ENCODE data around the gene C8G.

The C8G gene

DNA sequence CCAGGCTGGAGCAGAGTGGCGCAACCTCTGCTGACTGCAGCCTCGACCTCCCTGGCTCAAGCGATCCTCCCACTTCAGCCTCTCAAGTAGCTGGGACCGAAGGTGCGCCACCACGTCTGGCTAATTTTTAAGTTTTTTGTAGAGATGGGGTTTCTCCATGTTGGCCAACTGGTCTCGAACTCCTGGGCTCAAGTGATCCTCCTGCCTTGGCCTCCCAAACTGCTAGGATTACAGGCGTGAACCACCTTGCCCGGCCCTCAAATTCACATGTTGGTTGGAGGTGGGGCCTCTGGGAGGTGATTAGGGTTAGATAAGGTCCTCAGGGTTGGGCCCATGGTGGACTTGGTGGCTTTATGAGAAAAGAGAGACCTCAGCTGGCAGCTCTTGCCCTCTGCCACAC, 17.1 kb downstream of the C8G start:
- no peaks in the 10 kb centered on the region for H3K27me3 ChIP-seq (ENCODE audit: insufficient read depth, low read length)
- no peaks in the 10 kb centered on the region for H3K36me3 ChIP-seq (ENCODE audit: insufficient read depth, low read length)
- H3K4me3 ChIP-seq (ENCODE audit: low read depth, low read length) = no peak overlapping the region
- H3K79me2 ChIP-seq (ENCODE audit: control insufficient read depth, insufficient read depth, low read length, unreplicated experiment) = no peaks in the 10 kb centered on the region
- H2AFZ ChIP-seq (ENCODE audit: low read length, unreplicated experiment) = no peak overlapping the region
- H3K27ac ChIP-seq (ENCODE audit: low read depth, low read length) = no peak overlapping the region
- H3K4me1 ChIP-seq (ENCODE audit: control insufficient read depth, insufficient read depth, low read length, unreplicated experiment) = peaks cover 5% of the 10 kb centered on the region

DNA sequence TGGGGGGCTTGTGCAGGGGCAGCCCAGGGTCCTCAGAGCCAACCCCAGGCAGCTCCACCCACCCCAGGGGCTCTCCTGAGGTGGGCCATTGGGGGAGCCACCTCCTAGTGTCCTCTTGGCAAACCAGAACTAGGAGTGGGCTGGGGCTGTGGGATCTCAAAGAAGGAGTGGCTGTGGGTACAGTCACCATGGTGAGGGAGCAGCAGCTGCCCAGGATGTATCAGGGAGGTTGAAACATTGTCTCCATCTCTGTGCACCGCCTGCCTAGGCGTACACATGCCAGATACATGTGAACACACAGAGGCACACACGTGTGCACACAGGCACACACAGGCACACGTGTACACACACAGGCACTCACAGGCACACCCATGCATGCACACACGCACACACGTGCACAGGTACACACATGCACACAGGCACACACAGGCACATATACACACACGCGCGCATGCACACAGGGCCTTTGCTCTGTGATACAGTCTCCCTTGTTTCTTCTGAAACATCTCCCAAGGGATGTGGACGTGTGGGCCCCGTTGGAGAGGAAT, 17.7 kb downstream of the C8G start:
- H3K27ac ChIP-seq (ENCODE audit: low read depth, low read length) = no peak overlapping the region
- no peaks in the 10 kb centered on the region for H3K27me3 ChIP-seq (ENCODE audit: insufficient read depth, low read length)
- H2AFZ ChIP-seq (ENCODE audit: low read length, unreplicated experiment) = no peak overlapping the region
- H3K36me3 ChIP-seq (ENCODE audit: insufficient read depth, low read length) = no peaks in the 10 kb centered on the region
- peaks cover 5% of the 10 kb centered on the region for H3K4me1 ChIP-seq (ENCODE audit: control insufficient read depth, insufficient read depth, low read length, unreplicated experiment)
- H3K79me2 ChIP-seq (ENCODE audit: control insufficient read depth, insufficient read depth, low read length, unreplicated experiment) = no peaks in the 10 kb centered on the region
- no peak overlapping the region for H3K4me3 ChIP-seq (ENCODE audit: low read depth, low read length)

DNA sequence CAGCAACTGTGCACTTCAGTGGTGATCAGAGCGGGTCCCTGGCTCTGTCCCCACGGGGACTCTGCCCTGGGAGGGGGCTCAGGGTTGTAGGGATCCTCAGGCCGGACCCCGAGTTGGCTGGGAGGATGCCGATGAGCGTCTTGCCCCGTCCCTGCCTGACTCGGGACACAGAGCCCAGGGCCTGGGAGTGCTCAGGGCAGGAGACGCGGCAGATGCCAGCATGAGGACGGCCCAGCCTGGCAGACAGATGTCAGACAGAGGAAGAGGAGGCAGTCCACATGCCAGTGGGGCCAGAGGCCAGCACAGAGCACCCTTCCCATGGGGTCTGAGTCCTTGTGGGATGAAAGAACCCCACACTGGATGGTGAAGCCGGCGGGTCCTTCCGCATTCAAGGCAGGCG, 18.3 kb downstream of the C8G start:
- no peaks in the 10 kb centered on the region for H3K27me3 ChIP-seq (ENCODE audit: insufficient read depth, low read length)
- H3K4me1 ChIP-seq (ENCODE audit: control insufficient read depth, insufficient read depth, low read length, unreplicated experiment) = peaks cover 5% of the 10 kb centered on the region
- H3K27ac ChIP-seq (ENCODE audit: low read depth, low read length) = no peak overlapping the region
- H3K4me3 ChIP-seq (ENCODE audit: low read depth, low read length) = no peak overlapping the region
- H2AFZ ChIP-seq (ENCODE audit: low read length, unreplicated experiment) = no peak overlapping the region
- H3K36me3 ChIP-seq (ENCODE audit: insufficient read depth, low read length) = no peaks in the 10 kb centered on the region
- no peaks in the 10 kb centered on the region for H3K79me2 ChIP-seq (ENCODE audit: control insufficient read depth, insufficient read depth, low read length, unreplicated experiment)

DNA sequence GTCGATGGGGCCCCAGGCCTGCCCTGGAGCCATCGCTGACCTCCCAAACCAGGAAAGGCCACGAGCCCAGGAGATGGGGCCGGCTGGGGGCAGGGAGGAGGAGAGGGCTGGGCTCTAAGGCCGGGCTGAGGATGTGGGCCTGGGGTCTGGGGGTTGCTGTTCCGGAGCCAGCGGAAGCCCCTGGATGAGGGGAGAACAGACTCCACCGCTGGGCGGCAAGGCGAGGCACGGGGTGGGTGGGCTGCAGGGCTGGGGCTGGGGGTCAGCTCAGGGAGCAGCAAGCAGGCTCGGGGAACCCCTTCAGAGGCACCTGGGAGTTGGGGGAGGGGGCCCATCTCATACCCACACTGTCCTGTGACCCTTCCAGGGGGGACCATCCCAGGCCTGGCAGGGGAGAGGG, 18.7 kb downstream of the C8G start:
- Histone ChIP-seq H3K36me3 (ENCODE audit: insufficient read depth, low read length) (no peaks in the 10 kb centered on the region), H3K4me1 (ENCODE audit: control insufficient read depth, insufficient read depth, low read length, unreplicated experiment) (peaks cover 5% of the 10 kb centered on the region), H3K79me2 (ENCODE audit: control insufficient read depth, insufficient read depth, low read length, unreplicated experiment) (no peaks in the 10 kb centered on the region), H3K27ac (ENCODE audit: low read depth, low read length) (no peak overlapping the region), H3K27me3 (ENCODE audit: insufficient read depth, low read length) (no peaks in the 10 kb centered on the region), H3K4me3 (ENCODE audit: low read depth, low read length) (no peak overlapping the region), H2AFZ (ENCODE audit: low read length, unreplicated experiment) (no peak overlapping the region)

DNA sequence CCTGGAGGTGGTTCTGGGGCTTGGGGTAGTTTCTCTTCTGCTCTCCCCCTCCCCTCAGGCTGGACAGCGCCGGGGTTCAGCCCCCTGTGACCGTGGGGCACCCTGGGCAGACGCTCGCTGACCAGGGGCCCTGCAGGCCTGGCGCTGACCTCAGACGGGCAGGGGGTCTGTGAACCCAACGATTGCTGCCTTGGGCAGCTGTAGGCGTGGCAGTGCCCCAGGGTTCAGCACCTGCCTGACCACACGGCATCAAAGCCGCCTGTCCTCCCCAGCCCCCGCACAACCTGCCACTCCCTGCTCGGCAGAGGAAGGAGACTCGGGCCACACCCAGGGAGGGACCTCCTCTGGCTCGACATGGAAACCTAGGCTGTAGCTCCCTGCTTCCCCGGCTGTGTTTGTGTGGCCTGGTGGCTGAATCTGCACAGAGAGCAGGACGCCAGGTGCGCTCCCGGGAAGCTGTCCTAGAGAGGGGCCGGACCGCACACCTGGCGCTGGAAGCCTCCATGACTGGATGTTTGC, 19.2 kb downstream of the C8G start:
- Histone ChIP-seq H3K4me3 (ENCODE audit: low read depth, low read length) (no peak overlapping the region), H3K27me3 (ENCODE audit: insufficient read depth, low read length) (no peaks in the 10 kb centered on the region), H3K27ac (ENCODE audit: low read depth, low read length) (no peak overlapping the region), H3K4me1 (ENCODE audit: control insufficient read depth, insufficient read depth, low read length, unreplicated experiment) (peaks cover 5% of the 10 kb centered on the region), H2AFZ (ENCODE audit: low read length, unreplicated experiment) (no peak overlapping the region), H3K36me3 (ENCODE audit: insufficient read depth, low read length) (no peaks in the 10 kb centered on the region), H3K79me2 (ENCODE audit: control insufficient read depth, insufficient read depth, low read length, unreplicated experiment) (no peaks in the 10 kb centered on the region)

DNA sequence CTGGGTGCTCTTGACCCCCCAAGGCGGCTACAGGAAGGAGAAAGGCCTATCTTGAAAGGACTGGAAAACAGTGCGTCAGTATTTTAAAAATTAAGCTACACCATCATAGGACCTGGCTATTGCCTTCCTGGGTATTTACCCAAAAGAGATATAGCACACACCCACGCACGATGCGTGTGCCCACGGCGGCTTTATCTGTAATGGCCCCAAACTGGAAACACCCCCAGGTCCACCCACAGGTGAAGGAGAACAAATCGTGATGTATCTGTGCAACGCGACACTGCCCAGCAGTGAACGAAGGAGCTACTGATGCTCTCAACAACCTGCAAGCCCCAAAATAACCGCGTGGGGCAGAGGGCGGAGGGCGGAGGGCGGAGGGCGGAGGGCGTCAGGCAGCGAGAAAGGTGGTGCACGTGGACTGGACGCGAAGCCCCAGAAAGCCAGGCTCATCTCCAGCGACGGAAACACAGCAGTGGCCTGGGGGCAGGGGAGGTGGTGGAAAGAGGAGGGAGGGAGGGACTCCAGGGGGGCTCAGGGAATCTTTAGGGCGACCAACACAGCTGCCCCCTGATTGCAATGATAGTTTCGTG, 19.9 kb downstream of the C8G start:
- Histone ChIP-seq H3K79me2 (ENCODE audit: control insufficient read depth, insufficient read depth, low read length, unreplicated experiment) (no peaks in the 10 kb centered on the region), H3K27me3 (ENCODE audit: insufficient read depth, low read length) (no peaks in the 10 kb centered on the region), H3K4me3 (ENCODE audit: low read depth, low read length) (no peak overlapping the region), H3K36me3 (ENCODE audit: insufficient read depth, low read length) (no peaks in the 10 kb centered on the region), H2AFZ (ENCODE audit: low read length, unreplicated experiment) (no peak overlapping the region), H3K4me1 (ENCODE audit: control insufficient read depth, insufficient read depth, low read length, unreplicated experiment) (peaks cover 5% of the 10 kb centered on the region), H3K27ac (ENCODE audit: low read depth, low read length) (no peak overlapping the region)

DNA sequence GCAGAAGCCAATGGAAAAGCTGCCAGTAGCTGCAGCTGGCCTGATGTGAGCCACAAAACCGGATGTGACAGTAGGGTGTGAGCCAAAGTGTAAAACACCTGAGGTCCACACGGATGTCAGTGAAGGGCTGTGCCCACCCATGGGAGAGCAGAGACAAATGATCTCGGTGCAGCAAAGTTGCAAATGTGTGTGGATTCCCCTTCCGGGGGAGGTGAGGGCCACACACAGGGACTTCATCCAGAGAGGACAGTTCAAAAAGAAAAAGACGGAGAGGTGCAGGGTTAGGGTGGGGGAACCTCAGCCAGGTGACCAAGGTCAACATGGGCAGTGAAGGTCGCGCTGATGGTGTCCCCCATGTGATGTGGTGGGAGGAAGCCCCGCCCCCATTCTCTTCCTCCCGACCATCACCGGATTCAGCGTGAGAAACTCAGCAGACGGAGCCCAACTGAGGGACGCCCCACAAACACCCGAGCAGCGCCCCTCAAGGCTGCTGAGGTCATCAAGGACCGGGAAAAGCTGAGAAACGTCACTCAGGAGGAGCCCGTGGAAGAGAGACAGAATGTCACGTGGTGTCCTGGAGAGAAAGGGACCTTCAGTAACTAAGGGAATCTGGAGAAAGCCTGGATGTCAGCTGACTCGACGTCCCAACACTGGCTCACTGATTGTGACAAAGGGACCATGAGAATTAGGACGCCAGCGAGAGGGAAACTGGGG, 20.9 kb downstream of the C8G start:
- H3K4me1 ChIP-seq (ENCODE audit: control insufficient read depth, insufficient read depth, low read length, unreplicated experiment) = peaks cover 5% of the 10 kb centered on the region
- H3K36me3 ChIP-seq (ENCODE audit: insufficient read depth, low read length) = no peaks in the 10 kb centered on the region
- no peak overlapping the region for H3K27ac ChIP-seq (ENCODE audit: low read depth, low read length)
- H3K4me3 ChIP-seq (ENCODE audit: low read depth, low read length) = no peak overlapping the region
- no peak overlapping the region for H2AFZ ChIP-seq (ENCODE audit: low read length, unreplicated experiment)
- H3K27me3 ChIP-seq (ENCODE audit: insufficient read depth, low read length) = no peaks in the 10 kb centered on the region
- no peaks in the 10 kb centered on the region for H3K79me2 ChIP-seq (ENCODE audit: control insufficient read depth, insufficient read depth, low read length, unreplicated experiment)

DNA sequence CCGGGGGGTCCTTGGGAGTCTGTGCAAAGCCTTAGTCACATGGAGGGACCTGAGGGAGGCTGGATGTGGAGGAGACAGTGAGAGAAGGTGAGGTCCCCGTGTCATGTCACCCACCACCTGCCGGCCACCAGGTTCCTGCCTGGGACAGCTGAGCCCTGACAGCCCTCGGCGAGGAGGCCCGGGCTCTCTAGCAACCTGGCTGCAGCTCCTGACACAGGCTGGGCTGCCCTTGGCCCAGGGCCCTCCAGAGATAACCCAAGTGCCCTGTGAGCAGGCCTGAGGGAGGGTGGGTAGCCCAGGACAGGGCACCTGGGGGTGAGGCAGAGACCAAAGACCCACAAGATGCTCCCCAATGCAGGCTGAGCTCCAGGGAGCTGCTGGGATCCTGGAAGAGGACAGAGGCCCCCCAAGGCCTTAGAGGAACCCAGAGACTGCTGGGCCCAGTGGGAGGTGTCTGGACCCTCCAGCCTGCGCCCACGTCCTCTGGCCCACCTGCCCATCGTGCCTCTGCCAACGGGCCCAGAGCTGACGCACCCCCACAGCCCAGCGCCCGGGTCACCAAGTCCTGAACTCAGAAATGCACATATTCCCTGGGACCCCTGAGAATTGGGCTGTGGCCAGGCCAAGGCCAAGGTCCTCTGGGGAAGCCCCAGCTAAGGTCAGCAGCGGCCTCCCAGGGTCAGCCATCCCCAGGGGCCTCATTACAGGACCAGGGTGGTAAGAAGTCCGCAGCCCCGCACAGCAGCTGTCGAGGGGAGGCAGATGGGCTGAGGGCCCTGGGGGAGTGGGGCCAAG, 23.5 kb downstream of the C8G start:
- no peaks in the 10 kb centered on the region for H3K36me3 ChIP-seq (ENCODE audit: insufficient read depth, low read length)
- H3K4me1 ChIP-seq (ENCODE audit: control insufficient read depth, insufficient read depth, low read length, unreplicated experiment) = peaks cover 5% of the 10 kb centered on the region
- H3K79me2 ChIP-seq (ENCODE audit: control insufficient read depth, insufficient read depth, low read length, unreplicated experiment) = no peaks in the 10 kb centered on the region
- no peak overlapping the region for H3K27ac ChIP-seq (ENCODE audit: low read depth, low read length)
- H2AFZ ChIP-seq (ENCODE audit: low read length, unreplicated experiment) = no peak overlapping the region
- H3K27me3 ChIP-seq (ENCODE audit: insufficient read depth, low read length) = no peaks in the 10 kb centered on the region
- H3K4me3 ChIP-seq (ENCODE audit: low read depth, low read length) = no peak overlapping the region

DNA sequence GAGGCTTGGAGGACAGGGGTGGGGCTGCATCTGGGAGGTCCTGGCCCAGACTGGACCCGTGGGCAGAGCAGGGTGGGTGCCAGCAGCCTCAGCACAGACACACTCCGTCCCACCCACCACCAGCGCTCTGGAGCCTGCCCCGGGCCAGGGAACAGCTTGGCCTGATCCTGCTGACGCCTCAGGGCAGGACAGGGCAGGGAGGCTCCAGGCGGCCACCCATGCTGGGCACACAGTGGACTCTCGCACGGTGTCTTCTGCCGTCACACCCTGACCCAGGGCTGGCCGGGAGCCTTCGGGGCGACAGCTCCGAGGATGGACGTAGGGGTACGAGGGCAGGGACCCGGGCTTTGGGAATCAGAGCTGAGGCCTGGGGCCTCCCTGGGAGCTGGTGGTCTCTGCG, 24.1 kb downstream of the C8G start:
- Histone ChIP-seq H3K27me3 (ENCODE audit: insufficient read depth, low read length) (no peaks in the 10 kb centered on the region), H2AFZ (ENCODE audit: low read length, unreplicated experiment) (no peak overlapping the region), H3K79me2 (ENCODE audit: control insufficient read depth, insufficient read depth, low read length, unreplicated experiment) (no peaks in the 10 kb centered on the region)

DNA sequence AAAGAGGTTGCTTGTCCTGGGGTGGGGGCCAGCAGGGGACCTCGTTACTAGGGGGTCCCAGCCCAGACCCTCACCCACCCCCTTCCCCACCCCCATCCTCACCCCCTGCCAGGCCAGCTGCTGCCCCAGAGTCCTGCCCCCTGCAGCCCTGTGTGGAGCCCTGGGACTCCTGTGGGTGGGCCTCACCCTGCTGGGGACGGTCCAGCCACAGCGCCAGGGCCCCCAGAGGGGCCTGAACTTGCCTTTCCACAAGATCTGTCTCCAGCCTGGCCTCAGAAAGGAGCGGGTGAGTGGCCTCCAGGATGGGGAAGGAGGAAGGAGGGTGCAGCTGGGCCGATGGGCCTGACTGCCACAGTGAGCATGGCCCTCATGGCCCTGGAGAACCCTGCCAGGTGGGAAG, 24.7 kb downstream of the C8G start:
- Histone ChIP-seq H3K27me3 (ENCODE audit: insufficient read depth, low read length) (no peaks in the 10 kb centered on the region), H3K79me2 (ENCODE audit: control insufficient read depth, insufficient read depth, low read length, unreplicated experiment) (no peaks in the 10 kb centered on the region), H3K4me3 (ENCODE audit: low read depth, low read length) (no peak overlapping the region), H3K4me1 (ENCODE audit: control insufficient read depth, insufficient read depth, low read length, unreplicated experiment) (peaks cover 5% of the 10 kb centered on the region), H2AFZ (ENCODE audit: low read length, unreplicated experiment) (no peak overlapping the region), H3K36me3 (ENCODE audit: insufficient read depth, low read length) (no peaks in the 10 kb centered on the region), H3K27ac (ENCODE audit: low read depth, low read length) (no peak overlapping the region)

More for the DNA sequence above, 24.1 kb downstream of the C8G start:
- peaks cover 5% of the 10 kb centered on the region for H3K4me1 ChIP-seq (ENCODE audit: control insufficient read depth, insufficient read depth, low read length, unreplicated experiment)
- no peak overlapping the region for H3K27ac ChIP-seq (ENCODE audit: low read depth, low read length)
- H3K4me3 ChIP-seq (ENCODE audit: low read depth, low read length) = no peak overlapping the region
- no peaks in the 10 kb centered on the region for H3K36me3 ChIP-seq (ENCODE audit: insufficient read depth, low read length)
